ENCODE measurements around the gene AGK.
"Not testable (repeated sequence)": the region's sequence is repeated elsewhere in the genome, so short reads cannot be mapped to it uniquely, and the experiment has no call there.

The AGK gene

DNA sequence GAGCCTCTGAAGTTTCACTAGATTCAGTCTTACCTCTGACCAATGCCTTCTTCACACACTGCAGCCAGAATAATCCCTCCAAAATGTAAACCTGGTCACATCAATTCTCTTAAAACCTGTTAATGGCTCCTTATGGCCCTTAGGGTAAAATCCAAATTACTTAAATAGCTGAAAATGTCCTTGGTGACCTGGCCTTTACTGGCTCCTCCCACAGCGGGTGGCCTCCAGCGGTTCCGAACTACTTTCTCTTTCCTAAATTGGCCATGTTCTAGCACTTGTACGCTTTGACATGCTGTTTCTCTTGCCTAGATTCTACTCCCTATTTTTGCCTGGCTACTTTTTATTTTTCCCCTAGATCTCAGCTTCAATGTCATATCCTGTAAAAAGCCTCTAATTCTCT lies 36.1 kb downstream of the AGK start:
- no peak for DNase-seq

DNA sequence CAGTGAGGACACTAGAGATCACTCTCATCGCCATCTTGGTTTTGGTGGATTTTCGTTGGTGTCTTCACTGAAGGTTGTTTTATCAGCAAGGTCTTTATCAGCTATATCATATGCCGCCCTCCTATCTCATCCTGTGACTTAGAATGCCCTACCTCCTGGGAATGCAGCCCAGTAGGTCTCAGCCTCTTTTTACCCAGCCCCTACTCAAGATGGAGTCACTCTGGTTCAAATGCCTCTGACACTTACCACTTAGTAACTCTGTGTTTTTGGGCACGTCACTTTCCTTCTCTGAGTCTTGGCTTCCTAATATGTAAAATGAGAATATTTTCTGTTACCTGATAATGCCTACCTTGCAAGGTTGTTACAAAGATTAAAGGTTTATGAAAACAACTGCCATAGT lies 37.7 kb downstream of the AGK start:
- no peak for DNase-seq

DNA sequence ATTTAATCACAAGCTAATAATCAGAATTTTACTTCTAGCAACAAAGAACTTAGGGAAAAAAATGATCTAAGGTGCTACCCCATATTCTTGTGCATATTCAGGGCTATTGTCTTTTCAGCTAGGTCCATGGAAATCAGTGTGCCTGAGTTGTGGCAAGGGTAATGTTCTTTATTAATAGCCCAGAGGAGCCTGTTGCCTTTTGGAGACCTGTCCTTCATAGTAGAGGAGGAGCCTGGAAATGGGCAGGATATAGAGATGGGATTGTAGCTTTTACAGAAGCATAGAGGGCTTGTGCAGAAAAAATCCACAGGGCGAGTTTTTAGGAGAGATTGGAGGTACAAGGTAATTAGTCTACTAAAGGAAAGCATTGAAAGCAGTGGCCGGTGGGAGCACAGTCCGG lies 38.9 kb downstream of the AGK start:
- DNase-seq: no peak

DNA sequence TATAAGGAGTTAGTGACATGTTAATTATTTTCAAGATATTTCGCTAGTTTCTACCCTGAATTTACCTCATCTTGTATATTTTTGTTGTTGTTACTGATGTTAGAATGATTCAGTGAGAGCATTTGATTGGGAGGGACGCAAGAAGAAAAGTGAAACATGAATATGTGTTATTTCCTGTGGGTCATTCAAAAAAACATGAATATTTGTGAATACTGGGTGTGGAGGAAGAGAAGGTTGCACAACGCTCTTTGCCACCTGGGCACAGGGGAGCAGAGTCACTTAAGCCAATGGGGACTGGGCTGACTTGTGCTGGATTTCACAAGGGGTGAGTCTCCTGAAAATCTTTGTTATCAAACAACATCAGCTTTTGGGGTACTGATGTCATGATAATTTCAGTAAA lies 39.5 kb downstream of the AGK start:
- DNase-seq: no peak

DNA sequence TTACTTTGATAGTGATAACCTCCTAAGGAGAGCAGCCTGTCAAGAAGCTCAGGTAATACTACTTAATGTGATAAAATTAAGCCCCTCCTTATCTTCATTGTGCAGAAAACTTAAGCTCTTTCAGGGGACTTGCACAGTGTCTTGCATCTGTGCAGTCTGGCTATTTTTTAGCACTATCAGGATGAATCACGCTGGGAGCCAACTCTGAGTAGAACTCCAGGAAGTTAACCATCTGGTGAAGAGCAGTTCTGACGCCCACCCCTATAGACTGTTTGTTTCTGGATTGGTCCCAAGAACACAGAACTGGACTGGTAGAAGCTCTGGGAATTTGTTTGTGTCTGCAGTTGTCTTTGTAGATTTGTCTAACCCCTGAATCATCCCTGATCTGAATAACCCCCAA lies 41.9 kb downstream of the AGK start:
- DNase-seq: no peak

DNA sequence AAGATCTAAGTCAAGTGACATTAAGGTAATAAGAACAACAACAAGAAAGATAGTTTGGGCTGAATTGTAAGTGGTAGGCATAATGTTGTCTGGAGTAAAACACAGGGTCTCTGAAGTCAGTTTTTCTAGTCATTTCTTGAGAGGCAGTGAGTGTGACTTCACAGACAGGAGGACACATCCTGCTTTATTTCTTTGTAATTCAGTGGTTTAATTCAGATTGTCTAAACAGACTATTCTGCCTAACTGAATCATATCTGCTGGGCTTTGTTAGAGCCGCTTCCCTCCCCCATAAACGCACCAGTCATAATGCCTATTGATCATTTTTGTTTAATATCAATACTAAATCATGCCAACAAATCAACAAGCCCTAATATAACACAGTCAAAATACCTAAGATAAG lies 46.8 kb downstream of the AGK start:
- no peak for DNase-seq

DNA sequence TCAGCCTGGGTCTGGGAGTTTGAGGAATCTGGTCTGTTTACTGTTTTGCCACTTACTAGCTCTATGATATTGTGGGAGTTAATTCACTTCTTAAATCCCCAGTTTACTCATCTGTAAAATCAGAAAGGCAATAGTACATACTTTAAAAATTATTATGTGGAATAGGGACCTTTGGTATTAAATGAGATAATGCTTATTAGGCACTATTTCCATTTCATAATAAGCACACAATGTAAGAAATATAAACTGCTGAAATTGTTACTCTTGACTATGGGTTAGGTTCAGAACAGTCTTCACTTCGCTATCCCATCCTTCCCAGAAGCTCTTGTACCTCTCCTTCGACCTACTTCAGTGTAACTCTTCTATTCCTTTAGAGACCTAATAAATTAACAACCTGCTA lies 47.2 kb downstream of the AGK start:
- DNase-seq: no peak

DNA sequence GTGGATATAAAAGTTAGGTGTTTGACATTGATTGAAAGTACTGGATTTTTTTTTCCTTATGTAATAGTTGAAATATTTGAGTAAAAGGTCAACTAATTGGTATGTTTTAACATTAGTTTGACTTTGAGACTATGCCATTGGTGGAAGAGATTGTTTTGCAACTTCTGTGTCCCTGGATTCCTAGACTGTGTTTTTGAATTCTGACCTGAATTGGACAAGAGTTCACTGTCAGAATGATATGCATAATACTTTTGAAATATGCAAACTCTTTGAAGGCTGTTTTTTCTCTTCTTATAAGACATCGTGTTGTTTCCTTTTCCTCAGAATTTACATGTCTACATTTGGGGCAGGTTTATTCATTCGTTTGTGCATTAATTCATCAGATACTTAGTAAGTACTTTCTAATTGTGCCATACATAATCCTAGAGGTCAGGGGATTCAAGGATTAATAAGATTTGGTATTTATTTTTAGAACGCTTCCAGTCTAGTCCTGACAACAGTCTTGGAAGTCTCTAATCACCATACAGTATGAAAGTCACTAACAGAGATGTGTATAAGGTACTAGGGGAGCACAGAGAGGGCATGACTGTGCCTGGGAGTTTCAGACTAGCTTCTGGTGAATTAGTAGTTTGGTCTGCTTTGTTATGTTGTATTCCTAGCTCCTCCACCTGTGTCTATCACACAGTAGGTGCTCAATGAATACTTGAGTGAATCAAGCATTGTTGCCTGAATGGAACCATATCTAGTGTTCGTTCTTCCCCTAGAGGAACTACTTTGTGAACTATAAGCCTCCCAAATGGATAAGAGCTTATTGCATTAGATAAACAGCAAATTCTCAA lies 49.2 kb downstream of the AGK start:
- no peak for DNase-seq

DNA sequence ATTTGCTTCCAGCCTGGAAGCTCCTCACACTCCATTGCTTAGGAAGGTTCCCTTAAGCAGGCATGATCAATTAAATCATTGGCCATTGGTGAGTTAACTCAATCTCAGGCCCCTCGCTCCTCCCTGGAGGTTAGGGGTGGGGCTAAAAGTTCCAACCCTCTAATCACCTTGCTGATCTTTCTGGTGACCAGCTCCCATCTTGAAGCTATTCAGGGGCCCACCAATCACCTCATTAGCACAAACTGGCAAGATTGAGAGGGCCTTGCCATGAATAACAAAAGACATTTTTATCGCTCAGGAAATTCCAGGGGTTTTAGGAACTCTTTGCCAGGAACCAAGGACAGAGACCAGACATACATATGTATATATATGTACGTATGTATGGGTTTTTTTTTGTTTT lies 58.4 kb downstream of the AGK start:
- no peak for DNase-seq

DNA sequence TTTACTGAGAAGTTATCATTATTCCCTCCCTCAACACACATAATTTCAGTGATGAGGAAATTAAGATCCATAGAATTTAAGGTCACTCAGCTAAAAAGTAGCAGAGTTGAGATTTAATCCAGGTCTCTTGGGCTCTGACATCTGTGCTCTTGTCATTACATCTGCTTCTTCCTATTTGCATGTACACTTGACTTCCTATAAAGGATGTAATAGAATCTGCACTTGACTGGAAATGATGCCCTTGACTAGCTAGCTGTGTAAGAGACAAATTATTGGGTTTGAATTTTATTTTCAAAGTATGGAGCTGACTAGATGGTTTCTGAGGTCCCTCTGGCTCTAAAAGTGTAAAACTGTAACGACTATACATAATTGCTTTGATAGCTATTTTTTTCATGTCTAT lies 59.5 kb downstream of the AGK start:
- DNase-seq: peak; percentile 16

DNA sequence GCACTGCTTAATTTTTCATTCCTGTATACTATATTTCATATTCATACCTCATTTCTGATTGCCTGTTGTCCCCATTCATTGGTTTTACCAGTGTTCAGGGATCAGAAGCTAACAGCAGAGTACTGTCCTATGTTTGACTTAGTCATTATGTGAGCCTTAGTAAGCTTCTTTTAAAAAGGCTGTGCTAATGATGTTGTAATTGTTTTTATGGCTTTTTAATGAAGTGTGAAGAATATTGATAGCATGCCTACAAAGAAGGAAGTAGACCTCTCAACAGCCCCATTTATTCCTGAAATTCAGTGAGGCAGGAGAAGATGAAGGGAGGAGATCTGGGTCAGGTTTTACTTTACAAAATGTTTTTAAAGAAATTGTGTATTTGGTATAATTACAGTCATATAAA lies 61.7 kb downstream of the AGK start:
- no peak for DNase-seq

DNA sequence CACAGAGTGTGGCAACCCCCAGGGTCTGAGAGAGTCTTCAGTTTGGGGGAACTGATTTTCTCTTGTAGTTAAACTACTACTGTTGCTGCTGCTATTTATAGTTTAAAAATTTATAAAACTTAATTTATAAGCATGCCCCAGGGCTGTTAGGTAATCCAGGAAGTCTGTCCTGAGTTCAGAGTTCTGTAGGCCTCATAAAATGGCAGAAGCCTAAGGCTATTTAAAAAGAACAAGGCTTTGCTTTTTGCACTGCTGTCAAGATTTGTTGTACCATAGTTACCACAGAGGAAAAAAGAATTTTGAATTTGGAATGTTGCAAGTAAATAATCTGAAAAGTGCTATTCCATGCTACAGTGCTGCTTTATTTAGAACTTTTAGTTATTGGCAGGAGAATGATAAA lies 66.1 kb downstream of the AGK start:
- no peak for DNase-seq

DNA sequence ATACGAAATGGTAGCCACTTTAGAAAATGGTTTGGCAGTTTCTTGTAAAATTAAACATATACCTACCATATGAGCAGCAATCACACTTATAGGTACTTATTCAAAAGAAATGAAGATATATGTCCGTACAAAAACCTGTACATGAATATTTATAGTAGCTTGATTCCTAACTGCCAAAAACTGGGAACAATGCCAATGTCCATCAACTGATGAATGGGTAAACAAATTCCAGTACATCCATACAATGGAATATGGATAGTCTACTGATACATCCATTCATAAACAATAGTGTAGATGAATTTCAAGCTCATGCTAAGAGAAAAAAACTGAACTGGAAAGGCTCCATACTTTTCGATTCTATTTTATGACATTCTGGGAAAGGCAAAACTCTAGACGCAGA lies 68.5 kb downstream of the AGK start:
- no peak for DNase-seq

DNA sequence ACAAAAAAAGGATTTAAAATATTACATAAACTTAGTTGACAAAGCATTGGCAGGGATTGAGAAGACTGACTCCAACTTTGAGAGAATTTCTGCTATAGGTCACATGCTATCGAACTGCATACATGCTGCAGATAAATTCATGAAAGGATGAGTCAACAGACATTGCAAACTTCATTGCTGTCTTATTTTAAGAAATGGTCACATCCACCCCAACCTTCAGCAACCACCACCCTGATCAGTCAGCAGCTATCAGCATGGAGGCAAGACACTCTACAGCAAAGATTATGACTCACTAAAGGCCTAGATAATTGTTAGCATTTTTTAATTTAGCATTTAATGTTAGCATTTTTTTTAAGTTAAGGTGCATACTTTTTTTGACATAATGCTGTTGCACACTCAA lies 73.6 kb downstream of the AGK start:
- no peak for DNase-seq

DNA sequence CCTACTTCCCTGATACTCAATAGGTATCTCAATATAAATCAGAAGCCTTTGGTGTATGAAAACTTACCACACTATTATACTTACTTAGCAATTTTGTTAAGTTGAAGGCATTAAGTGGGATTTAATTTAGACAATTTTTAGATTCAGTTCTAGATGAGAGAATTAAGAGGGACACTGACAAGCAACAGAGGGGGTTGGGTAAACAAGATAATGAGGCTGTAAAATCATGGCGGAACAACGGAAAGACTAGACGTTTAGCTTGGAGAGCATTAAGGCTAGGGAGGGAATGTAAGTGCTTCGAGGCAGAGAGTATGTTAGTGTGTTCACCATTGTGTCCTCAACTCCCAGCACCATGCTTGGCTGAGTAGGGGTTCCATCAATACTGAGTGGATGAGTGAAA lies 79.4 kb downstream of the AGK start:
- DNase-seq: no peak

DNA sequence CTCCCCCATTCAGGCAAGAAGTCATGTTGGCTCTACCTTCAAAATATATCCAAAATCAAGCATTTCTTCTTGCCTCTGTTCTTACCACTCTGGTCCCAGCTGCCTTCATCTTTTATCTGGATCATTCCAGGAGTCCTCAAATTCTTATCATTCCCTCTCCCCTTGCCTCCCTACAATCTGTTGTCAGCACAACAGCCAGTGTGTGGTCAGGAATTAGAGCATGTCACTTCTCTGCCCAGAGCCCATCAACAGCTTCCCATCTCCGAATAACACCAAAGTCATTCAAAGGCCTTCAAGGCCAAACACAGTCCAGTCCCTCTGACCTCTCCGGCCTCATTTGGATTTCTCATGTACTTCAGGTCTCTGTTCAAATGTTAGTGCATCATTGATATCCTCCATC lies 80.3 kb downstream of the AGK start:
- no peak for DNase-seq

DNA sequence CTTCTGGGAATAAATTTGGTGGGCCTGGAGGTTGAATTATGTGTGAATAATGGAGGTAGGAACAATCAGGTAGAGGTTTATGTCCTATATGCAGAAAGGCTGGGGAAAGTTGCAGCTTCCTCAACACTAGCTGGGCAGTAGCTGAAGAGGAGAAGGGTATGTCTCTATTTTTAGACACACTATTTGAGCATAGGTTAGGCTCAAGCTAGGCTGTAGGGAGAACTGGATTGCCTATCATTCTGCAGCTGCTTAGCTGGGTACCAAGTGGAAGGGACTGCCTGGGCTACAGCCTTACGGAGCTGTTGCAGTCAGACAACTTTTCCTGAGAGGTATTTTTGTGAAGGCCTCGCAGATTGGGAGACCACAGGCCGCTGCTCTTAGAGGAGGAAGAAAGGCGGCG lies 82.9 kb downstream of the AGK start:
- DNase-seq: no peak

DNA sequence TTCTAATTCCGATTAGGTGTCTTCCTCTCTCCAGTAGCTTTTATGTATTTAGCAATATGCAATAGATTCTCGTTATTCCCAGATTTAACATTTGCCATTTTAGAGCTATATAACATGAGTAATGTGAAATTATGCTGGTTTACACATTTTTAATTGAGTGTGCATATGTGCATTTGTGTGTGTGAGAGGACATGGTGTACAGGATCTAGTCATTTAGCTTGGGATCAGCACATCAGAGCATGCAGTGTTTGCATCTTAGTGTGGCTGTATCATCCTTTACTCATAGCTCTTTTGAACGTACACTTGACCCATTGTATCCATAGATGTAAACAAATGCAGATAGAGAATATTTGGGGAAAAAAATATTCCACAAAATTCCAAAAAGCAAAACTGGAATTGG lies 84.8 kb downstream of the AGK start:
- DNase-seq: no peak

DNA sequence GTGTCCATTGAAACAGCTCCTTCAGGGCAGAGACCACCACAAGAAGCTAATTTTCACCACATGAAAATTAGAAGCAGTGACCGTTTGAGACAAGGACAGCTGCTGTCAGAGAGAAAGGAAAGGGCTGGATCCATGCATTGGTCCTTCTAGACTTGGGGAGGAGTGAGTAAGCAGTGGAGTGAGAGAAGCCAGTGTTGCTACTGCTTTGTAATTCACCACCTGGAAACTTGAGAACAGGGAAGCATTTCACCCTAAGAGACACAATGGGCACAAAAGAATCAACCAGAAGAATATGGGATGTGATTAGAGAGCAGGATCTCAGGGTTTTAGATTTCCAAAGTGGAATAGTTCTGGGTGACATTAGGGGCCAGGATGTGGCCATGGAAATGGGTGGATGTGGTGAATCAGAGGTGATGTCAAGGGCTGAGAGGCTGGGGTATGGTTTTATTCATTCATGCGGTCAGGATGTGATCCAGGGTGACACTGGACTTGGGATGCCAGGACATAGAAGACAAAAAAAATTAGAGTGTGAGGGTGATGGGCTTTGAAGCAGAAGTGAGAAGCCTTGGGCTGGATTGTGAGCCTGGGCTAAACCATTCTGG lies 89.1 kb downstream of the AGK start:
- DNase-seq: no peak

DNA sequence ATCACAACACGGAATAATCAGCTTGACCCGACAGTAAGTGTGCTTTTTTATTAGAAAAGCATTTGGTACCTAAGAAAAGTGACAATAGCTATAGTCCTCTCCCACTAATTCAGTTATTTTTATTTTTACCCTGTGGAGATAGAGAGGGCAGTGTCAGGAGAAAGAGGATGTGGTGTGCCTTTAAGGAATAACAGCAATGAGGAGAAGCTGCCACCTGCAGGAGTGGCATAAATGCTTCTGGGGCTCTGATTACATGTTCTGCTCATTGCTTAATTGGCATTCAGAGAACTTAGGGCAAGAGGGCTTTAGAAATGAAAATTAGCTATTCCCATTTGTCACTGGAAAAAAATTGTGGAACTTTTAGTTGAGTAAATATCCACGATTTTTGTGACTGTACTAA lies 90.7 kb downstream of the AGK start:
- no peak for DNase-seq

DNA sequence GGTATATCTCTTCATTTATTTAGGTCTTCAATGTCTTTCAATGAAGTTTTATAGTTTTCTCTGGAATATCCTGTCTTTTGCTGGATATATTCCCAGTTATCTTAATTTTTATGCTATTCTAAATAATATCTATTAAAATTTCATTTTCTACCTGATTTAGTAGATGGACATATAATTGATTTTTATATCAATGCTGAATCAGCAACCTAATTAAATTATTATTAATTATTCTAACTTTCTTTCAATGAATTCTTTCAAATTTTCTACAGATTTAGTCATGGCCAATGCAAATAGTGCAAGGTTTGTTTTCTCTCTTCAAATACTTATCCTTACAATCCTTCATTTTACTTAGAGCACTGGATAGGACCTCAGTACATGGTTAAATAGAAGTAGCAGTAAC lies 94.0 kb downstream of the AGK start:
- DNase-seq: no peak

DNA sequence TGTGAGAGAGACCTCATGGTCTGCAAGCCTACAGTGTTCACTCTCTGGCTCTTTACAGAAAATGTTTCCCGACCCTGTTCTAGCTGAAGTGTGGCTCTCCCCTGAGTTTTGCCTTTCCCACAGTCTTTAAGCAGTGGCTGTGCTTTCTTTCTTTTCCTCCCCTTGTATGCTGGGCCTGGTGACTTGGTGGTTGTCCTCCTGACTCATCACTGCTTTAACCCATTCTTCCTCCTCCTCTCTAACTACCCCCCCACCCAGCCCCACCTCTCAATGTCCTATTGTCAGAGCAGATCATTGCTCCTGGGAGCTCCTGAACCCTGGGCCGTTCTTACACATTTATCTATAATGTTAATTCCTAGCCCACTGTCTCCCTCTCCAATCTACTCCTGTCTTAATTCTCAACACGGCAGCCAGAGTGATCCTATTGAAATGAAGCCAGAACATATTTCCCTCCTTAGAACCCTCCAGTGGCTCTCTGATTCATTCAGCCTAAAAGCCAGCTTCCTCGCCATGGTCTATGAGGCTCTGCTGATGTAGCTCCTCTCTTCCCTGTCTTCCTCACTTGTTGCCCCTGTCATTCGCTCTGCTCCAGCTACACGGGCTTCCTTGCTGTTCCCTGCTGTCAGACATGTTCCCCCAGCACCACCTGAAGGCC lies 95.7 kb downstream of the AGK start:
- no peak for DNase-seq

DNA sequence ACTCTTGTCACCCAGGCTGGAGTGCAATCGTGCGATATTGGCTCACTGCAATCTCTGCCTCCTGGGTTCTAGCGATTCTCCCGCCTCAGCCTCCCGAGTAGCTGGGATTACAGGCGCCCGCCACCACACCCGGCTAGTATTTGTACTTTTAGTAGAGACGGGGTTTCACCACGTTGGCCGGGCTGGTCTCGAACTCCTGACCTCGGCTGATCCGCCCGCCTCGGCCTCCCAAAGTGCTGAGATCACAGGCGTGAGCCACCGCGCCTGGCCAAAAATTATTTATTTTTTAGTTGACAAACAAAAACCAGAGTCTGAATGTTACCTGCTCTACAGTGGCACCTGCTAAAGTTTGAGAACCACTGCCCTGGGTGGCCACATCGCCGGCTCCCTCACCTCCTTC lies 96.5 kb downstream of the AGK start:
- not testable (repeated sequence) for DNase-seq

DNA sequence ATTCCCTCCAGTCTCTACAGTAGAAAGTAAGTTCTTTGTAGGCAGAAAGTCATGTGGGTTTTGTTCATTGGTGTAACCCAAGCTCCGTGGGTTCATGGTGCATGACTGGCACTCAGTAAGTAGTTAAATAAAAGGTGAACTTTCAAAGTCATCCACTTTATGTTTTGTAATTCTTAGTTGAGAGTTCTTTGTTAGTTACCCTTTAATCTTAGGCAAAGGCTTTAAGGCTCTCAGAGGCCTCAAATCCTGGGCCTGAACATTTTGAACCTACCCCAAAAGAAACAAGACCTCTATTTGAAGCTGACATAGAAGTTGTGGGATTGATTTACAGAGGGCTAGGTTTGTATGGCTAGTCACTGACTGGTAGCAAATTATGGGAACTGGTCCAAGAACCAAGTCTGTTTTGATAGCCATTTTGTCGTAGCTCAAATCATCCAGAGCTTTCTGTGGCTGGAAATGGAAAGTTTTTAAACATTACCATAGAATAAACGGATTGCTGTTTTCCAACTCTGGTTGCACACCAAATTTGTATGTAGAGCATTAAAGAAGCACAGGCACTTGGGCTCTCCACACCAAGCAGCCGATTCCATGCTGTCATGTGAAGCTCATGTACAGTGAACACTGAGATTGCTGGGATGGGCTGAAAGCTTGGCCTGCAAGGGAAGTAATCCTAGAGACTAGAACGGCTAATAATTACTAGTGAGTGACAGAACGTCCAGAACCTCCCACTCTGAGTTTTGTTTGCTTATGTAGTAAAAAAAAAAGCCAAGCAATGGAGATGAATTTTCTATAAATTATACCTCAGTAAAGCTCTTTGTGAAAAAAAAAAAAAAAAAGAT lies 97.3 kb downstream of the AGK start:
- DNase-seq: no peak
